AG10803 (cell line): ENCODE data around the gene RBM15B.

ENCODE experiments used
- DNase-seq: peaks from one replicate; pipeline ENCODE4 v3.0.0; 2010; ENCODE audit warnings: low read depth
- H3K4me3 ChIP-seq: 2 replicates; pipeline ENCODE4 v1.5.1; 2011; ENCODE audit warnings: mild to moderate bottlenecking, low read length, control low read depth
- TF ChIP-seq, protein P1 (sequence below): conservative IDR thresholded peaks from 2 replicates; pipeline ENCODE4 v1.5.1; 2011; ENCODE audit warnings: mild to moderate bottlenecking, low read length, control low read depth, inconsistent platforms

The RBM15B gene

DNA sequence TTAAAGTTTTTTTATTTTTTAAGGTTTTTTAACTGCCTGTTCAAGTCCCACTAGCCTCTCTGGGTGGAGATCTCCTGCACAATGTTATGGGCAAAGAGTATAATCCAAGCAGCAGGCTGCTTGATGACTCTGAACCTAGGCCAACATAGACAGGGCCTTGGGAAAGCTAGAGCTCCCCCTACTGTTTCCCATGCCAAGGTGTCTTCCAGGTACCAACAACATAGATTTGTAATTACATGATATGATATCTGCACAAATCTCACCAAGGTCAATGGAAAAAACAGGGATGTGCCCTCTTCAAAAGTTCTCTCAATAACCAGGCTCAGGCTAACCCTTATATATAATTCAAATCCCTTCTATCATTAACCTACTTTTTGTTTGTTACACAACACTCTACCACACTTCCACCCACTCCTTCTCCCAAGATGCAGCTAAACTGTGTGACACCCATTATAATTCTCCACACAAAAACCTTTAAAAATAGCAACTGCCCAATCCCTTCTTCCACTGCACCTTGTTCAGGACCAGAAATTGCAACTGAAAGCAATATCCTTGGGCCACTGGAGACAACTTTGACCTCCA lies 43.8 kb downstream of the RBM15B start:
- DNase-seq = peak; percentile 45
- no peak overlapping the region for H3K4me3 ChIP-seq
- TF ChIP-seq, protein P1, sequence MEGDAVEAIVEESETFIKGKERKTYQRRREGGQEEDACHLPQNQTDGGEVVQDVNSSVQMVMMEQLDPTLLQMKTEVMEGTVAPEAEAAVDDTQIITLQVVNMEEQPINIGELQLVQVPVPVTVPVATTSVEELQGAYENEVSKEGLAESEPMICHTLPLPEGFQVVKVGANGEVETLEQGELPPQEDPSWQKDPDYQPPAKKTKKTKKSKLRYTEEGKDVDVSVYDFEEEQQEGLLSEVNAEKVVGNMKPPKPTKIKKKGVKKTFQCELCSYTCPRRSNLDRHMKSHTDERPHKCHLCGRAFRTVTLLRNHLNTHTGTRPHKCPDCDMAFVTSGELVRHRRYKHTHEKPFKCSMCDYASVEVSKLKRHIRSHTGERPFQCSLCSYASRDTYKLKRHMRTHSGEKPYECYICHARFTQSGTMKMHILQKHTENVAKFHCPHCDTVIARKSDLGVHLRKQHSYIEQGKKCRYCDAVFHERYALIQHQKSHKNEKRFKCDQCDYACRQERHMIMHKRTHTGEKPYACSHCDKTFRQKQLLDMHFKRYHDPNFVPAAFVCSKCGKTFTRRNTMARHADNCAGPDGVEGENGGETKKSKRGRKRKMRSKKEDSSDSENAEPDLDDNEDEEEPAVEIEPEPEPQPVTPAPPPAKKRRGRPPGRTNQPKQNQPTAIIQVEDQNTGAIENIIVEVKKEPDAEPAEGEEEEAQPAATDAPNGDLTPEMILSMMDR = peak; percentile 71

DNA sequence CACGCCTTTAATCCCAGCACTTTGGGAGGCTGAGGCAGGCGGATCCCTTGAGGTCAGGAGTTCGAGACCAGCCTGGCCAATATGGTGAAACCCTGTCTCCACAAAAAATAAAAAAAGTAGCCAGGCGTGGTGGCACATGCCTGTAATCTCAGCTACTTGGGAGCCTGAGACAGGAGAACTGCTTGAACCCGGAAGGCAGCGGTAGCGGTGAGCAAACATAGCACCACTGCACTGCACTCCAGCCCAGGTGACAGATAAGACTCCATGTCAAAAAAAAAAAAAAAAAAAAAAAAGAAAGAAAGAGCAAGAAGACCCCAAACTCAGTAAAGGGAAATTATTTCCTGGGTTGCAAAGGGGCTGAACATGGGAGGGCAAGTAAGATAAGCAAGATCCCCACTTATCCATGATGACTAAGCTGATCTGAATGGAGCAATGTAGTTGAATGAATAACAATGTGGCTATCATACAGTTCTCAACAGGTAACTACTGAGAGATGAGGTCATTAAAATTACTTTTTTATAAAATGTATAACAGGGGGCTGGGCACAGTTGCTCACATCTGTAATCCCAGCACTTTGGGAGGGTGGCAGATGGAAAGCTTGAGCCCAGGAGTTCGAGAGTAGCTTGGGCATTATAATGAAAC lies 46.0 kb downstream of the RBM15B start:
- H3K4me3 ChIP-seq = no peak overlapping the region
- no peak for DNase-seq
- TF ChIP-seq, protein P1 = no peak

DNA sequence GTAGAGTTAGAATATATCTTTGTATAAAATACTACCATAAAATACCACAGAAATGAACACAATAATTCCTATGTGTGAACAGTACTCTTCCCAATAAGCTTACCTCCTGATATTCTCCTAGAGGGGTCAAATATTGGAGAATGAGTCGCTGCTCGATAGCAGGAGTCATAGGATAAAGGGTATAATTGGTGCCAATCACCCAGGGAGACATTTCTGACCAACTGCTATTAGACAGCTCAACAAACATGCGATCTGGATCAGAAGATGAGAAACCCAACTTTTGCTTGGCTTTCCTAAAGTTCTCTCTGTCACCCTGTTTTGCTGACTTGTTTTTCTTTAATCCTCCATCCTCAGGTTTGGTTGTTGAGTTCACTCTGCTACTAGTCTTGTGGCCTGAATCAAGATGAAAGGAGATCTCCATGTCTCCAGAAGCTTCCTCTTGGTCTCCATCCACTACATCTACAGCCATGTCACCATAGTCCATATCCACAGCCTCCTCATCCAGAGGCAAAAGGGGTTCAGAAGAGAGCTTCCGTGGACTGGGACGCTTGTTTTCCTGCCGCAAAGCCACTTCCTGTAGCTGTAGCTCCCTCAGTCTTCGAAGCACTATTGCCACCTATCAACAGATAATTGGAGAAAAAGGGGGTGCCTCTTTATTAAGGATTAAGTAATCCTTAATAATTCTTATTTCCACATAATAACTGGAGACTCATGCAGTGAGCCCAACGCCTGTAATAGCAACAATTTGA lies 50.4 kb downstream of the RBM15B start:
- no peak overlapping the region for H3K4me3 ChIP-seq
- TF ChIP-seq, protein P1 = no peak
- no peak for DNase-seq

DNA sequence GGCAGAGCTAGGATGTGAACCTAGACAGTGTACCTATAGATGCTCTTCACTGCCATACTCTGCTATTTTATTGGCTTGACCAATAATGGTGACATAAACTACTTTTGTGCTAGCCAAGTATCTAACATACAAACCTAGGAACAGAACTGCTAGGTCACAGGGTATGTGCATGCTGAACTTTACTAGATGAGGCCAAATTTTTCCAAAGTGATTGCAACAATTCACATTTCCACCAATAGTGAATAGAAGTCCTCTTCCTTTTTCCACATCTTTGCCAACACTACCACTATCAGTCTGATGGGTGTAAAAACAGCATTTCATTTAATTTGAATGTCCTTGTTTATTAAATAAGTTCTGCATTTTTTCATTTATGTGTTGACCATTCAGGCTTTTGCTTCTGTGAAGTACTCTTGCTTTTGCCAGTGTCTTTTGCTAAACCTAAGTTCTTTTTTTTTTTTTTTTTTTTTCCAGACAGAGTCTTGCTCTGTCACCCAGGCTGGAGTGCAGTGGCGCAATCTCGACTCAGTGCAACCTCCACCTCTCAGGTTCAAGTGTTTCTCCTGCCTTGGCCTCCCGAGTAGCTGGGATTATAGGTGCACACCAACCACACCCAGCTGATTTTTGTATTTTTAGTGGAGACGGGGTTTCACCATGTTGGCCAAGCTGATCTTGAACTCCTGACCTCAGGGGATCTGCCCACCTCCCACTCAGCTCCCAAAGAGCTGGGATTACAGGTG lies 54.6 kb downstream of the RBM15B start:
- no peak for DNase-seq
- H3K4me3 ChIP-seq = no peak overlapping the region
- TF ChIP-seq, protein P1 = no peak
